Choroid plexus epithelial cell (primary cell): ENCODE results near the gene SRC.
A peak's percentile ranks its signal among the peaks of the same experiment; 100 is the strongest.

Experiments
- DNase-seq: peaks from one replicate; pipeline ENCODE4 v3.0.0-alpha.2; 2010; ENCODE audit warnings: low read depth
- H3K4me3 ChIP-seq: 2 replicates; pipeline ENCODE4 v1.5.1; 2011; ENCODE audit warnings: low read depth, mild to moderate bottlenecking, control low read depth, low read length, moderate library complexity
- CTCF ChIP-seq: conservative IDR thresholded peaks from 2 replicates; pipeline ENCODE4 v1.5.1; 2011; ENCODE audit warnings: low read depth, mild to moderate bottlenecking, control low read depth, inconsistent platforms, low read length, moderate library complexity

Gene SRC

DNA sequence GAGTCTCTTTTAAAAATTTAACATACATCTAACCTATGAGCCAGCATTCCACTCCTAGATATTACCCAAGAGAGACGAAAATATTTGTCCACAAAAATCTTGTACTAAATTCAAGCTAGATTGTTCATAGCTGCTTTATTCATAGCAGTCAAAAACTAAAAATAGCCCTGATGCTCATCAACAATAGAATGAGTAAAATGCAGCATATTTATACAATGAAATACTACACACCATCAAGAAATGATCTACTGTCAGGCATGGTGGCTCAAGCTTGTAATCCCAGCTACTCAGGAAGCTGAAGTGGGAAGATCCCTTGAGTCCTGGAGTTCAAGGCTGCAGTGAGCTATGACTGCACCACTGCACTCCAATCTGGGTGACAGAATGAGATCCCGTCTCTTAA, 22.0 kb upstream of the SRC start:
- no peak for TF ChIP-seq CTCF
- DNase-seq: peak; percentile 72

GRCh38 chr20:37325206-37325605, 20.7 kb upstream of the SRC start:
- no peak overlapping the region for H3K4me3 ChIP-seq
- no peak for TF ChIP-seq CTCF
- DNase-seq: no peak

More for the DNA sequence above, 22.0 kb upstream of the SRC start:
- H3K4me3 ChIP-seq: no peak overlapping the region

- no peak for DNase-seq
- no peak for TF ChIP-seq CTCF
- no peak overlapping the region for H3K4me3 ChIP-seq
These were observed 19.3 kb upstream of the SRC start for GRCh38 chr20:37326666-37327065.

DNA sequence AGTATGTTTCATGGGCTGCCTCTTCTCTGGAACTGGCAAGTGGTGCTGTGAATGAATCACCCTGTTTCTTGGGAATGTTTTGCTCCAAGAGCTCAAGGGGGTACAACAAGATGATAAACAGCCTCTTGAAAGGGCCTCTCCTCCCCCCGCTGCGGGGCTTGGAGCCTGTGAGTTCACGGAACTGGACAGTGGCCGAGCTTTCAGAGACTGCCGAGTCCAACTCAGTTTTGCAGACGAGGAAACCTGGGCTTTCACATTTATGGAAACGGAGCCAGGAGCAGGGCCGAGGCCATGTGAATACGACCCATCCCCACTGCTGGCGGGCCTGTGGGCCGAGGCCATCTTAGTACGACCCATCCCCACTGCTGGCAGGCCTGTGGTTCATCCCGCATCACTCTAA, 18.2 kb upstream of the SRC start:
- no peak for TF ChIP-seq CTCF
- no peak for DNase-seq

DNA sequence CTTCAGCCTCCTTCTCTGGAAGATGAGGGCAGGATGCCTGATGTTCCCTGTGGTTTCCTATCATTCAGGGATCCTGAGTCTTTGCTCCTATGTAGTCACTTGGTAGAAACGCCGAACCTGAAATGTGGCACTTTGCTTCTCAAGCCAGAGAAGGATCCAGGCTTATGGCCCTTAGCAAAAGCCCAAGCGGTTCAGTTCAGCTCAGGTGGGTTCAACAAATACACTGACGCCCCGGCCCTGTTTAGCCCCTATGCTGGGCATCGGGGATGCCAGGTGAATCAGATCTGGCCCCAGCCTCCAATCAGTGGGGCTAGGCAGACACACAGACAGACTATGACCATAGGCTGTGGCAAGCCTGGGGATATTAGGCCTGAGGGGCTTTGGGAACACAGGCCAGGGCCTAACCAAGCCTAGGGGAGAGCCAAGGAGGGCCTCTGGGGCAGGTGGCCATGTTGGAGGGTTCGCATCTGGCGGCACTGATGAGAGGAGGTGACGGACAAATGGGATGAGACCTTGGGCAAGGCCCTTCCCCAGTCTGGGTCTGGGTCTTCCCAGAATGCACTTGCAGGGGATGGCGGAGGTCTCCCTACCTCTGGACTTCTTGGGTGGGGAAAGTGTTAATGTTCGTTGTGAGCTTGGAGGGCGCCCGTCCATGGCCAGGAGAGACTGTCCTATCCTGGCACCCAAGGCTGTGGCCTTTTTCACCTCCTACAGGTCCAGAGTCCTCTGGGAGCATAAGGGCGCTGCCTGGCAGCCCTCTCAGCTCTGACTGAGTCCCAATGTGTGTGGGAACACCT, 17.6 kb upstream of the SRC start:
- no peak for TF ChIP-seq CTCF
- DNase-seq: no peak

More for the DNA sequence above, 18.2 kb upstream of the SRC start:
- H3K4me3 ChIP-seq: no peak overlapping the region

GRCh38 chr20:37329481-37330165, 16.3 kb upstream of the SRC start:
- DNase-seq: no peak
- TF ChIP-seq CTCF: no peak
- H3K4me3 ChIP-seq: no peak overlapping the region

More for the DNA sequence above, 17.6 kb upstream of the SRC start:
- no peak overlapping the region for H3K4me3 ChIP-seq
